ENCODE data around the gene FBRSL1. TPM values are rescaled to one million over a fixed set of nuclear protein-coding genes. Genes with fewer than 3 reads are reported as not detected.

The FBRSL1 gene
- total and polyA plus RNA-seq, 4 donors, result 2.5 to 35.5 (median 5.6) TPM

- WGBS, result 84% methylated on average over 17 of the region's 17 CpGs
- Histone ChIP-seq H3K4me1 (ENCODE audit: control insufficient read depth in 4 of 4, insufficient read depth in 4 of 4, low read length in 3 of 4) (peaks cover 10 to 28% (median 19%) of the 10 kb centered on the region in 4 donors), H3K9me3 (ENCODE audit: control insufficient read depth in 4 of 4, low read length in 3 of 4) (no peaks in the 10 kb centered on the region), H3K4me3 (ENCODE audit: low read depth in 1 of 3, low read length in 3 of 3) (no peak overlapping the region), H3K27ac (ENCODE audit: low read depth in 1 of 2, low read length in 2 of 2) (no peak overlapping the region), H3K36me3 (ENCODE audit: control insufficient read depth in 4 of 4, insufficient read depth in 3 of 4, low read depth in 1 of 4, low read length in 3 of 4) (peaks cover 0 to 3% (median 1%) of the 10 kb centered on the region in 4 donors), H3K27me3 (ENCODE audit: control insufficient read depth in 4 of 4, insufficient read depth in 4 of 4, low read length in 3 of 4) (no peaks in the 10 kb centered on the region), H3K9ac (ENCODE audit: low read depth in 1 of 2, low read length in 2 of 2) (no peak overlapping the region)
- TF ChIP-seq ZBTB33 (IDR thresholded peaks at IDR 0.05), result no peak
- no peak for TF ChIP-seq RXRA (IDR thresholded peaks at IDR 0.05)
- TF ChIP-seq YY1 (IDR thresholded peaks at IDR 0.05), result no peak
- no peak for DNase-seq (ENCODE audit: low spot score)
Measured at GRCh38 chr12:132520421-132521199, 30.7 kb downstream of the FBRSL1 start.

GRCh38 chr12:132521200-132521580 is 31.2 kb downstream of the FBRSL1 start:
- 93% methylated on average over 15 of the region's 15 CpGs for WGBS
- Histone ChIP-seq H3K36me3 (ENCODE audit: control insufficient read depth in 4 of 4, insufficient read depth in 3 of 4, low read depth in 1 of 4, low read length in 3 of 4) (peaks cover 0 to 4% (median 1%) of the 10 kb centered on the region in 4 donors), H3K27ac (ENCODE audit: low read depth in 1 of 2, low read length in 2 of 2) (no peak overlapping the region), H3K9ac (ENCODE audit: low read depth in 1 of 2, low read length in 2 of 2) (no peak overlapping the region), H3K9me3 (ENCODE audit: control insufficient read depth in 4 of 4, low read length in 3 of 4) (no peaks in the 10 kb centered on the region), H3K27me3 (ENCODE audit: control insufficient read depth in 4 of 4, insufficient read depth in 4 of 4, low read length in 3 of 4) (no peaks in the 10 kb centered on the region), H3K4me1 (ENCODE audit: control insufficient read depth in 4 of 4, insufficient read depth in 4 of 4, low read length in 3 of 4) (peaks cover 10 to 28% (median 19%) of the 10 kb centered on the region in 4 donors), H3K4me3 (ENCODE audit: low read depth in 1 of 3, low read length in 3 of 3) (no peak overlapping the region)
- DNase-seq (ENCODE audit: low spot score), result no peak
- TF ChIP-seq ZBTB33 (IDR thresholded peaks at IDR 0.05), result no peak
- no peak for TF ChIP-seq FOXA2 (IDR thresholded peaks at IDR 0.05)
- no peak for TF ChIP-seq HNF4A (conservative IDR thresholded peaks at IDR 0.05)
- TF ChIP-seq SP1 (IDR thresholded peaks at IDR 0.05), result no peak
- no peak for TF ChIP-seq GABPA (IDR thresholded peaks at IDR 0.05 in 1 of 2, conservative IDR thresholded peaks at IDR 0.05 in 1 of 2)
- TF ChIP-seq REST (IDR thresholded peaks at IDR 0.05), result no peak
- no peak for TF ChIP-seq RXRA (IDR thresholded peaks at IDR 0.05)

Measured in liver (tissue), 9 donors.